ENCODE data around the gene KIAA0825.

KIAA0825 gene

GRCh38 chr5:94316916-94317838, 301.2 kb downstream of the KIAA0825 start:
- H3K4me3 ChIP-seq (ENCODE audit: low read depth, low read length): no peak overlapping the region
- no peak for TF ChIP-seq CTCF (IDR thresholded peaks at IDR 0.05; ENCODE audit: borderline replicate concordance, insufficient read depth, low read depth, low read length)

DNA sequence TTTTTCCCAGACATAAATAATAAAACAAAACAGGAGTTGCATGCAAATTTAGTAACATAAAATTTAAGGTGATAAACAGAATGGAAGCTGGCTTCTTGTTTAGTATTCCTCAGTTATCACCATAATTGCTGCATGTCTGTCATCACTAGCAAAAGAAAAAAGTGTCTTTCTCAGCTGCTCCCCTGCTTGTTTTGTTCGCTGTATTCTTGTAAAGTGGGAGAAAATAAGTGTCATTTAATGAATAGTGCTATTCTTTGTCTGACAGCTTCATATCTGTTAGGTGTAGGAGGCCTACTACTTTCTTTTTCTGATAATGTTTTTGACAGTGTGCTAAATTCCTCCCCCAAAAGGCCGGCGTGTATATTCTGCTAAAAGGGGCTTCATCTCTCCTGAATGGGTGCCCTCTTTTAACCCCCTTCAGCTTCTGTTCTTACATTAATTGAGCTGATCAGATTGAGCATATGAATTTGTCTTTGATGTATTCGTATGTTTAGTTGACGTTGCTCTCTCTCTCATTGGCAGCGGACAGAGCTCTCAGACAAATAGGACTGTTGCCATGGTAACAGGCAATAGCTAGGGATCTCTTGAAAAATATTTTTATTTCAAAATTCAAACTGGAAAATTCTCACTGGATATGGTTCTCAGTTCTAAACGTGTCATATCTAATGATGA, 303.8 kb downstream of the KIAA0825 start:
- H3K4me3 ChIP-seq (ENCODE audit: low read depth, low read length): no peak overlapping the region
- TF ChIP-seq CTCF (IDR thresholded peaks at IDR 0.05; ENCODE audit: borderline replicate concordance, insufficient read depth, low read depth, low read length): no peak

DNA sequence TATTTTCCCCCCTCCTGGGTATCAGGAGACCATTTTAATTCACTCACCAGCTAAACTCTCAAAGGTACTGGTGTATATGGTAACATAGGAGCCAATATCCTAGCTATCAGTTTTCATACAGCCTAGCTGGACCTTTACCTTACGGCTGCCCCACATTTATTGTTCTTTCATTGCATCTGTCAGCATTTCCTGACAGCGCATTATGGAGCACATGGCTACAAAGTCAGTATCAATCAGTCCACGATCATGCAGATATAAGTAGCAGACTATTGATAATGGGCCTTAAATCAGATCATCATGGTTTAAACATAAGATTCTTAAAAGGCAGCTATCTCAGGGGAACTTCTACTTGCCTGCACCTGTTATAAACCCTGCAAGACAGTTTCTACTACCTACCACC, 304.7 kb downstream of the KIAA0825 start:
- H3K4me3 ChIP-seq (ENCODE audit: low read depth, low read length): no peak overlapping the region
- no peak for TF ChIP-seq CTCF (IDR thresholded peaks at IDR 0.05; ENCODE audit: borderline replicate concordance, insufficient read depth, low read depth, low read length)

DNA sequence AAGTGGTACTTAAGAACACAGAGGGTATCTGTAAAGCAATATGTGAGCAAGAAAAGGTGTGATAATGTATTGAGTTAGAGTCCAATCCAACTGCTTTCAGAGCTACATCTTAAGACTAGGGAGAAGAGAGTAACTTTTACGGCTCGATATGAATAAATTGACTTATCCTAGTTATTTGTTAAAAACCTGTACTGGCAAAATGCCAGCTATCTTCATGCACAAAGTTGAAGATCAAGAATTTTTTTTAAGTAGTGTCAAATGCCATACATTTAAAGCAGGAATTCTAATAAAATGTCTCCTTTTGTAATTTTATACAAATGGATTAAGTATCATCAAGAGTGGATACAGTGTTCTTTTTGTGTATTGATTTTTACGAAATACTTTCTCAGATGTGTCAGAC, 305.2 kb downstream of the KIAA0825 start:
- H3K4me3 ChIP-seq (ENCODE audit: low read depth, low read length): no peak overlapping the region
- TF ChIP-seq CTCF (IDR thresholded peaks at IDR 0.05; ENCODE audit: borderline replicate concordance, insufficient read depth, low read depth, low read length): no peak

GRCh38 chr5:94312298-94312697, 306.1 kb downstream of the KIAA0825 start:
- H3K4me3 ChIP-seq (ENCODE audit: low read depth, low read length): no peak overlapping the region
- TF ChIP-seq CTCF (IDR thresholded peaks at IDR 0.05; ENCODE audit: borderline replicate concordance, insufficient read depth, low read depth, low read length): no peak

DNA sequence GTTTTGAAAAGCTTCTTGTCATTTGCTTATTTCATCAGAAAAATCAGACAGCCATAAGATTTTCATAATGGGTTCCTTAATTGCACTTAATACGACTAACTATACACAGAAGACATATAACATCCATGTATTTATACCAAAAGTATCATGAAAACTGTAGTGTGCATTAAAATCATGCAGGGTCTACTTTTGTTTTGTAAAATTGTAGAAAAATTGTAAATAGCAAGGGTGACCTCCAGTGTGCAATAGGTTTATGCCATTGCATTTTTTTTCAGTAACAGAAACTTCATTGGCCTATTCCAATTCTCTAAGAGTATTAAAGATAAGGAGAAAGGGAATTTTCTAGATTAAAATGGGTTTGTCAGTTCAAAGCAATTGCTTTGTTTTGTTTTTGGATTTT, 307.6 kb downstream of the KIAA0825 start:
- H3K4me3 ChIP-seq (ENCODE audit: low read depth, low read length): no peak overlapping the region
- no peak for TF ChIP-seq CTCF (IDR thresholded peaks at IDR 0.05; ENCODE audit: borderline replicate concordance, insufficient read depth, low read depth, low read length)

Measured in GM12875 (cell line).